IMR-90 (cell line): ENCODE measurements around the gene CIAO2A. TPM values are rescaled to one million over a fixed set of nuclear protein-coding genes. Genes with fewer than 3 reads are reported as not detected.

Experiments
- CTCF ChIP-seq: conservative IDR thresholded peaks from 2 replicates; pipeline ENCODE4 v1.5.1; 2012; ENCODE audit warnings: mild to moderate bottlenecking, low read depth, low read length, improper control_type of control experiment
- RFX5 ChIP-seq: IDR thresholded peaks from 2 replicates; pipeline ENCODE4 v1.8.0; 2012; ENCODE audit warnings: low read depth, mild to moderate bottlenecking, low read length, moderate library complexity
- SMC3 ChIP-seq: fragments of 150-350 bp; IDR thresholded peaks from 2 replicates; pipeline ENCODE4 v1.6.1; 2016; ENCODE audit warnings: low read depth, mild to moderate bottlenecking, antibody characterized with exemption, low read length, moderate library complexity
- polyA plus RNA-seq, 3 experiments: library from polyadenylated mRNA; depleted of rRNA; stranded (reverse); fragments of >200 nt; gene quantifications; 2 replicates each; pipeline ENCODE4 v1.2.3, GENCODE V29; 2012; ENCODE audit warnings: low replicate concordance in 1 of 3
- total RNA-seq: library from RNA; depleted of rRNA; stranded (reverse); fragments of >200 nt; gene quantifications from 2 replicates; pipeline ENCODE4 v1.2.3, GENCODE V29; 2012

The CIAO2A gene
- total and polyA plus RNA-seq, 2 of the 4 experiments (the other 2 are of a cell fraction): 36.7 to 38.3 TPM

- TF ChIP-seq CTCF: no peak
- TF ChIP-seq RFX5: no peak
- no peak for TF ChIP-seq SMC3
These were observed 1.8 kb upstream of the CIAO2A start (continued) for GRCh38 chr15:64095431-64095794.
